PC-3 (cell line): ENCODE results near the gene PHF11. TPM values are rescaled to one million over a fixed set of nuclear protein-coding genes. Genes with fewer than 3 reads are reported as not detected.
A peak's percentile ranks its signal among the peaks of the same experiment; 100 is the strongest.

ENCODE experiments used
- ATAC-seq: fragments of 200-7000 bp; cut with Tn5 transposase; 2 replicates; pipeline ENCODE4 v1.9.1; 2020; ENCODE audit warnings: mild to moderate bottlenecking, moderate library complexity
- BruUV-seq: library from RNA; stranded (reverse); fragments of 400-500 nt; replicated peaks from 2 replicates; lab custom pipeline; 2021; lab: Mats Ljungman, UMichigan
- CTCF ChIA-PET: fragments of 300-600 bp; sonication (Branson Sonifier 250); formaldehyde crosslinking; loops from one replicate; lab custom pipeline; 2022; ENCODE audit warnings: antibody characterized with exemption; lab: Charles Lee
- POLR2A ChIA-PET: fragments of 300-600 bp; sonication (Branson Sonifier 250); formaldehyde crosslinking; loops from one replicate; lab custom pipeline; 2022; ENCODE audit warnings: antibody characterized with exemption; ENCODE audit not compliant: unreplicated experiment; lab: Charles Lee
- DNase-seq: peaks from one replicate; pipeline ENCODE4 v3.0.0-alpha.2; 2015
- H2AFZ ChIP-seq: fragments of 300-600 bp; sonication (generic); 2 replicates; pipeline ENCODE4 v1.6.0; 2016; ENCODE audit warnings: antibody characterized with exemption, low read length
- H3F3A ChIP-seq: fragments of 300-600 bp; sonication (generic); one replicate; pipeline ENCODE4 v1.6.0; 2017; ENCODE audit warnings: antibody characterized with exemption, low read length, control low read depth, mild to moderate bottlenecking; ENCODE audit not compliant: unreplicated experiment
- H3K27ac ChIP-seq: fragments of 300-600 bp; sonication (generic); 2 replicates; pipeline ENCODE4 v1.5.1; 2016; ENCODE audit warnings: mild to moderate bottlenecking, low read length
- H3K27me3 ChIP-seq: fragments of 300-600 bp; sonication (generic); 2 replicates; pipeline ENCODE4 v1.6.1; 2016; ENCODE audit warnings: low read length, mixed read lengths
- H3K36me3 ChIP-seq: fragments of 300-600 bp; sonication (generic); 2 replicates; pipeline ENCODE4 v1.6.1; 2016; ENCODE audit warnings: low read depth, mixed run types, low read length, mixed read lengths
- H3K4me1 ChIP-seq: fragments of 300-600 bp; sonication (generic); 2 replicates; pipeline ENCODE4 v1.5.1; 2016; ENCODE audit warnings: low read length; ENCODE audit not compliant: insufficient read depth
- H3K4me2 ChIP-seq: fragments of 300-600 bp; sonication (generic); 2 replicates; pipeline ENCODE4 v1.6.0; 2016; ENCODE audit warnings: low read length
- H3K4me3 ChIP-seq: fragments of 300-600 bp; sonication (generic); 2 replicates; pipeline ENCODE4 v1.5.1; 2016; ENCODE audit warnings: mild to moderate bottlenecking, low read length, mixed read lengths
- H3K79me2 ChIP-seq: fragments of 300-600 bp; sonication (generic); 2 replicates; pipeline ENCODE4 v1.6.1; 2017; ENCODE audit warnings: low read length, mixed read lengths
- H3K9ac ChIP-seq: fragments of 300-600 bp; sonication (generic); 2 replicates; pipeline ENCODE4 v1.6.0; 2016; ENCODE audit warnings: mild to moderate bottlenecking, low read length
- H3K9me2 ChIP-seq: fragments of 300-600 bp; sonication (generic); replicated peaks from 2 replicates; pipeline ENCODE4 v1.6.1; 2016; ENCODE audit warnings: mixed run types, low read length, mixed read lengths
- H3K9me3 ChIP-seq: fragments of 300-600 bp; sonication (generic); 2 replicates; pipeline ENCODE4 v1.6.1; 2016; ENCODE audit warnings: low read length, mixed read lengths
- H4K20me1 ChIP-seq: fragments of 300-600 bp; sonication (generic); 2 replicates; pipeline ENCODE4 v1.6.1; 2016; ENCODE audit warnings: low read length, mixed read lengths
- CTCF ChIP-seq: fragments of 300-600 bp; sonication (generic); conservative IDR thresholded peaks from 2 replicates; pipeline ENCODE4 v1.5.1; 2017; ENCODE audit warnings: antibody characterized with exemption, low read depth, mild to moderate bottlenecking, low read length
- EZH2 ChIP-seq: fragments of 300-600 bp; sonication (generic); IDR thresholded peaks from one replicate; pipeline ENCODE4 v1.6.1; 2017; ENCODE audit warnings: antibody characterized with exemption, mild to moderate bottlenecking, low read length; ENCODE audit not compliant: unreplicated experiment
- EZH2phosphoT487 ChIP-seq: fragments of 300-600 bp; sonication (generic); IDR thresholded peaks from 2 replicates; pipeline ENCODE4 v1.6.1; 2018; ENCODE audit warnings: mild to moderate bottlenecking, antibody characterized with exemption, low read length, borderline replicate concordance
- intact Hi-C: fragments of 100-400 bp; cut with micrococcal nuclease; formaldehyde crosslinking; loops from 2 replicates; pipeline ENCODE4 v1.9.0; 2023
- total RNA-seq: library from RNA; depleted of rRNA; stranded (reverse); fragments of >200 nt; gene quantifications from 2 replicates; pipeline ENCODE4 v1.2.3, GENCODE V29; 2014

PHF11 gene
- total RNA-seq, 1 experiment from 2014 or later, result 7.9 TPM

GRCh38 chr13:49448753-49449152 lies 47.0 kb upstream of the PHF11 start:
- Histone ChIP-seq H3K27ac (no peak overlapping the region), H3K9me3 (no peaks in the 10 kb centered on the region), H4K20me1 (no peaks in the 10 kb centered on the region), H3K4me1 (peaks cover 29% of the 10 kb centered on the region), H3K79me2 (peaks cover 39% of the 10 kb centered on the region), H3K4me2 (peak overlapping the region; percentile 99), H3K9ac (no peak overlapping the region), H3K36me3 (no peaks in the 10 kb centered on the region), H3F3A (no peaks in the 10 kb centered on the region), H2AFZ (no peak overlapping the region), H3K27me3 (no peaks in the 10 kb centered on the region), H3K9me2 (no peaks in the 10 kb centered on the region), H3K4me3 (no peak overlapping the region)
- DNase-seq (no peak), ATAC-seq (no peak)
- POLR2A ChIA-PET, result no interaction called here
- CTCF ChIA-PET, result no interaction called here
- TF ChIP-seq EZH2phosphoT487 (no peak), EZH2 (no peak), CTCF (no peak)
- intact Hi-C loops, result loop anchor here (5.0 kb wide), 1 partner anchor 134 kb away; no protein-coding TSS in a partner anchor
- BruUV-seq, result no TSS peak

- BruUV-seq, result no TSS peak
- peaks cover 39% of the 10 kb centered on the region for H3K79me2 ChIP-seq
- H3K4me2 ChIP-seq, result no peak overlapping the region
- H3K27me3 ChIP-seq, result no peaks in the 10 kb centered on the region
- H3K27ac ChIP-seq, result no peak overlapping the region
- no peaks in the 10 kb centered on the region for H3K9me2 ChIP-seq
- no peaks in the 10 kb centered on the region for H3K36me3 ChIP-seq
- H3K9ac ChIP-seq, result no peak overlapping the region
- DNase-seq, result no peak
- no peak overlapping the region for H2AFZ ChIP-seq
- ATAC-seq, result no peak
- intact Hi-C loops, result no loop called here
- no peak overlapping the region for H3K4me3 ChIP-seq
- H3K9me3 ChIP-seq, result no peaks in the 10 kb centered on the region
- no peaks in the 10 kb centered on the region for H3F3A ChIP-seq
- H3K4me1 ChIP-seq, result peaks cover 29% of the 10 kb centered on the region
- TF ChIP-seq EZH2 (no peak), EZH2phosphoT487 (no peak)
- no peaks in the 10 kb centered on the region for H4K20me1 ChIP-seq
- POLR2A ChIA-PET, result no interaction called here
- CTCF ChIA-PET, result interaction anchor here (0.6 kb wide), 1 partner anchor 56 kb away, joined by 3 read pairs; no protein-coding TSS in a partner anchor
Measured at GRCh38 chr13:49450105-49450819, 45.5 kb upstream of the PHF11 start.

- Histone ChIP-seq H3K36me3 (no peaks in the 10 kb centered on the region), H3K9me3 (no peaks in the 10 kb centered on the region), H3K27ac (no peak overlapping the region), H3K4me1 (peaks cover 34% of the 10 kb centered on the region), H4K20me1 (no peaks in the 10 kb centered on the region), H2AFZ (no peak overlapping the region), H3K27me3 (no peaks in the 10 kb centered on the region), H3K4me3 (no peak overlapping the region), H3K9me2 (no peaks in the 10 kb centered on the region), H3K79me2 (peaks cover 20% of the 10 kb centered on the region), H3F3A (no peaks in the 10 kb centered on the region), H3K9ac (no peak overlapping the region), H3K4me2 (no peak overlapping the region)
- intact Hi-C loops, result no loop called here
- ChIA-PET CTCF (no interaction called here), POLR2A (no interaction called here)
- ATAC-seq (no peak), DNase-seq (no peak)
- no TSS peak for BruUV-seq
- TF ChIP-seq EZH2phosphoT487 (no peak), CTCF (no peak), EZH2 (no peak)
Measured at GRCh38 chr13:49452725-49453457, 42.9 kb upstream of the PHF11 start.
